Retinal pigment epithelial cell (primary cell): ENCODE measurements around the gene TREML4.

Source experiments
- DNase-seq: peaks from one replicate; pipeline ENCODE4 v3.0.0-alpha.2; 2010; ENCODE audit warnings: low read depth
- H3K4me3 ChIP-seq: 2 replicates; pipeline ENCODE4 v1.5.1; 2011; ENCODE audit warnings: mild to moderate bottlenecking, low read length, control low read depth, moderate library complexity
- TF ChIP-seq, protein P1 (sequence below): conservative IDR thresholded peaks from 2 replicates; pipeline ENCODE4 v1.5.1; 2011; ENCODE audit warnings: low read depth, low read length, control low read depth, inconsistent platforms

The TREML4 gene

DNA sequence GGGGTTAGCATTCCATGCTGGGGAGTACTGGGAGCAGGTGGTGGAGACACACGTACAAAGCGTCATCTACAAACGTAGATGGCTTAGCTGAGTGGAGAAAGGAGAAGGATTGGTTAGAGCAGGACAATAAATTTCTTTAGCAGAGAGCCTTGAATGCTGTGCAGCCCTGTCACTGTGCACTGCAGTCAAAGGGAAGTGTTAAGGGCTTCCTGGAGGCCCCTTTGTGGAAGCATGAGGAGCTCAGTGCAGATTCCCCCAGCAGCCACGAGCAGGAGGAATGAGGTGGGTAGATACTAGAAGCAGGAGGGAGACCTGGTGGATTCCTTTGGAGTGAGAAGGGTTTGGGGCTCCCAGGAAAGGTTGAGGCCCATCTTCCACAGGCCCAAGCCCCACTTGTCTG lies 6.1 kb upstream of the TREML4 start:
- H3K4me3 ChIP-seq = no peak overlapping the region
- no peak for DNase-seq
- TF ChIP-seq, protein P1, sequence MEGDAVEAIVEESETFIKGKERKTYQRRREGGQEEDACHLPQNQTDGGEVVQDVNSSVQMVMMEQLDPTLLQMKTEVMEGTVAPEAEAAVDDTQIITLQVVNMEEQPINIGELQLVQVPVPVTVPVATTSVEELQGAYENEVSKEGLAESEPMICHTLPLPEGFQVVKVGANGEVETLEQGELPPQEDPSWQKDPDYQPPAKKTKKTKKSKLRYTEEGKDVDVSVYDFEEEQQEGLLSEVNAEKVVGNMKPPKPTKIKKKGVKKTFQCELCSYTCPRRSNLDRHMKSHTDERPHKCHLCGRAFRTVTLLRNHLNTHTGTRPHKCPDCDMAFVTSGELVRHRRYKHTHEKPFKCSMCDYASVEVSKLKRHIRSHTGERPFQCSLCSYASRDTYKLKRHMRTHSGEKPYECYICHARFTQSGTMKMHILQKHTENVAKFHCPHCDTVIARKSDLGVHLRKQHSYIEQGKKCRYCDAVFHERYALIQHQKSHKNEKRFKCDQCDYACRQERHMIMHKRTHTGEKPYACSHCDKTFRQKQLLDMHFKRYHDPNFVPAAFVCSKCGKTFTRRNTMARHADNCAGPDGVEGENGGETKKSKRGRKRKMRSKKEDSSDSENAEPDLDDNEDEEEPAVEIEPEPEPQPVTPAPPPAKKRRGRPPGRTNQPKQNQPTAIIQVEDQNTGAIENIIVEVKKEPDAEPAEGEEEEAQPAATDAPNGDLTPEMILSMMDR = no peak

DNA sequence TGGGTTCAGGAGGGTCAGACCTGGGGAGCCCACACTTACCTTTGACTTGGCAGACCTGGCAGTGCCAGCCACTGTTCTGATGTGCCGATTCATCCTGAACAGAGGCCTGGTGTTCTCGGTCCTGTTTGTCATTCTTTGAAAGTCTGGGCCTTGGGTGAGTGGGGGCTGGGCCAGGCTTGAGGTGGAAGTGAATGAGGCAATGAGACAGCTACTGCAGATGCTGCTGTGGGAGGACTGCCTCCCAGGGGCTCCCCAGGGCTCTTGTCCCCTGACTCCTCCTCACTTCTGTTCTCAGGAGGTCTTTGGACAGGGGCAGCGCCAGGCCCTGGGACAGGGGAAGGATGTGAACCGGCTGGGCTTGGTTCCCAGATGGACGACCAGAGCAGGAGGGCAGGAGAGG lies 5.6 kb upstream of the TREML4 start:
- no peak for DNase-seq
- no peak overlapping the region for H3K4me3 ChIP-seq
- TF ChIP-seq, protein P1 = no peak

DNA sequence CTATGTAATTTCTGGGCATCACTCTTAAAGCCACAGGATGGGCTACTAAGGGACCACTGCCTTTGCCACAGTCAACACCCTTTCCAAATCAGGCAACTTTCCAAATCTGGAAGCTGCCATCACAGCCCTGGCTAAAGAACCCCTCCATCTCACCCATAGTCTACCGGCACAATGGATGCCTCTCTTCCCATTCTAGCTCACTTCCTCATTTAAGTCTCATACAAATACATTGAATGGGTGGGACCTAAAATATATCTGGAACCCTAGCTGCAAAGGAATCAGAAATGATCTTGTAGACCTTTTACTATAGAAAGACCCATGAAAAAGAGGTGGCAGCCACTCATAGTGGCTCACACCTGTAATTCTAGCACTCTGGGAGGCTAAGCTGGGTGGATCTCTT lies 3.3 kb upstream of the TREML4 start:
- TF ChIP-seq, protein P1 = no peak
- DNase-seq = no peak
- H3K4me3 ChIP-seq = no peak overlapping the region

DNA sequence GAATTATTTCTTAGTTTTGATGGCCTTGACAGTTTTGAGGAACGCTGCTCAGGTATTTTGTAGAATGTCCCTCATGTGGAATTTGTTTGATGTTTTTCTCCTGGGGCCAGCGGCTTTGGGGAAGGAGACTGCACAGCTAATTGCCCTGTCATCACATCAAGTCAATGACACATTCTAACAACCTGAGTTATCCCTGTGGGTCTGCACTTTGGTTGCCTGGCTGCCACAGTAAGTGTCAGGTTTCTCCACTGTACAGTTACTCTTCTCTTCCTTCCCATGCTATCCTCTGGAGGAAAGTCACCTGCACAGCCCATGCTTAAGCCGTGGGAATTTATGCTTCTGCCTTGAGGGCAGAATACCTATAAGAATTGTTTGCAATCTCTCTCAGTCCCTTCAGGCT lies 1.4 kb upstream of the TREML4 start:
- no peak overlapping the region for H3K4me3 ChIP-seq
- no peak for DNase-seq
- TF ChIP-seq, protein P1 = no peak

DNA sequence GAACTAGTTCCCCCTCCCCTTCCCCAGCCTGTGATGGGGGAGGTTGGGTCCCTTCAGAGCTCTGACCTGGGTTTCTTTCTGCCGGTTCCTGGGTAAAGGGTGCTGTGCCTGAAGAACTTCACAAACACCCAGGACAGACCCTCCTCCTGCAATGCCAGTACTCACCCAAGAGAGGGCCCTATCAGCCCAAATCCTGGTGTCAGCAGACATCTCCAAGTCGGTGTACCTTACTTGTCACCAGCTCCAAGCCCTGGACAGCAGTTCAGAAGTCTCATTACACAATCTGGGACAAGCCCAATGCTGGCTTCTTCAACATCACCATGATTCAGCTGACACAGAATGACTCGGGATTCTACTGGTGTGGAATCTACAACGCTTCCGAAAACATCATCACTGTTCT lies 467 bp downstream of the TREML4 start:
- DNase-seq = no peak
- TF ChIP-seq, protein P1 = no peak
- no peak overlapping the region for H3K4me3 ChIP-seq

DNA sequence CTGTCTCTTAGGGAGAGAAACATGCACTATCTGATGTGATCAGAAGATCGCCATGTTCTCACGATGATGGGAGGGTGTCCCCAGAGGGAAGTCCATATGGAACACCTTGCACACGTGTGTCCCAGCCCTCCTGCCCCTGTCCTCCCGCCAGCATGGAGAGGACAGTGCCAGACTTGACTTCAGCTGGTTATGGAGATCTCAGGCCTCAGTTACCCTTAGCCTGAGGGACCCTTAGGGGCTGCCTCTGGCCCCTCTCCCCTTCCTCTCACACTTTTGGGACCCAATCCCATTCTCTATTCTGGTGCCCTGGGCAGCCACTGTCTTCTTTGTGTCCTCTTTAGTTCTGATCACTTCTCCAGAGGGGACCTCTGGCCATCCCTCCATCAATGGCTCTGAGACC lies 1.6 kb downstream of the TREML4 start:
- H3K4me3 ChIP-seq = no peak overlapping the region
- no peak for DNase-seq

DNA sequence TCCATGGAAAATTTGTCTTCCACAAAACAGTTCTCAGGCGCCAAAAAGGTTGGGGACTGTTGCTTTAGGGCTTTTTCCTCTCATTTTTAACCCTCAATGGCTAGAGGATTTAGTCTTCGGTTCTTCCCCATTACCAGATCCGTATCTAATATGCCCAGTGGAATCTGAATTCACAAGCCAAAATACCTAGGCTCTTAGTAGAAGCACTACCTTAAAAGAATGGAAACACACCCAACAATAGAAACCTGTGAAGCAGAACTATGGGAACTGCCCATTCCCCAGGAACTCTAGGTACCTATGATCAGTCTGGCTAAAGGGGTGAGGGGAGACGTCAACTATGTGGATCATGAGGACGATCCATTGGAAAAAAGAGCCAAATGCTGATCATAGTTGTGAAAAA lies 3.1 kb downstream of the TREML4 start:
- no peak overlapping the region for H3K4me3 ChIP-seq
- DNase-seq = no peak
- TF ChIP-seq, protein P1 = no peak

More for the DNA sequence above, 1.6 kb downstream of the TREML4 start:
- TF ChIP-seq, protein P1 = no peak
